ENCODE data around the gene VAPB. TPM values are rescaled to one million over a fixed set of nuclear protein-coding genes. Genes with fewer than 3 reads are reported as not detected.

The VAPB gene
- total and polyA plus RNA-seq, 2 donors from 2014 or later, result 49.3 to 60.4 TPM

GRCh38 chr20:58446960-58447265, 57.9 kb downstream of the VAPB start:
- H3K27me3 ChIP-seq (ENCODE audit: control insufficient read depth, insufficient read depth, low read length), result no peaks in the 10 kb centered on the region
- no peak for FAIRE-seq
- peaks cover 0 to 5% (median 3%) of the 10 kb centered on the region in 3 donors for H3K4me1 ChIP-seq (ENCODE audit: control insufficient read depth in 2 of 3, insufficient read depth in 2 of 3, low read depth in 1 of 3, low read length in 3 of 3)
- H3K9me3 ChIP-seq (ENCODE audit: control insufficient read depth in 2 of 3, insufficient read depth in 1 of 3, low read length in 3 of 3), result no peaks in the 10 kb centered on the region
- no peak overlapping the region for H3K4me3 ChIP-seq (ENCODE audit: low read length in 3 of 3)
- no peak overlapping the region for H3K27ac ChIP-seq (ENCODE audit: low read depth in 2 of 2, low read length in 2 of 2)
- TF ChIP-seq, protein P1, sequence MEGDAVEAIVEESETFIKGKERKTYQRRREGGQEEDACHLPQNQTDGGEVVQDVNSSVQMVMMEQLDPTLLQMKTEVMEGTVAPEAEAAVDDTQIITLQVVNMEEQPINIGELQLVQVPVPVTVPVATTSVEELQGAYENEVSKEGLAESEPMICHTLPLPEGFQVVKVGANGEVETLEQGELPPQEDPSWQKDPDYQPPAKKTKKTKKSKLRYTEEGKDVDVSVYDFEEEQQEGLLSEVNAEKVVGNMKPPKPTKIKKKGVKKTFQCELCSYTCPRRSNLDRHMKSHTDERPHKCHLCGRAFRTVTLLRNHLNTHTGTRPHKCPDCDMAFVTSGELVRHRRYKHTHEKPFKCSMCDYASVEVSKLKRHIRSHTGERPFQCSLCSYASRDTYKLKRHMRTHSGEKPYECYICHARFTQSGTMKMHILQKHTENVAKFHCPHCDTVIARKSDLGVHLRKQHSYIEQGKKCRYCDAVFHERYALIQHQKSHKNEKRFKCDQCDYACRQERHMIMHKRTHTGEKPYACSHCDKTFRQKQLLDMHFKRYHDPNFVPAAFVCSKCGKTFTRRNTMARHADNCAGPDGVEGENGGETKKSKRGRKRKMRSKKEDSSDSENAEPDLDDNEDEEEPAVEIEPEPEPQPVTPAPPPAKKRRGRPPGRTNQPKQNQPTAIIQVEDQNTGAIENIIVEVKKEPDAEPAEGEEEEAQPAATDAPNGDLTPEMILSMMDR (IDR thresholded peaks at IDR 0.05; ENCODE audit: borderline replicate concordance, extremely low read depth, insufficient read depth), result no peak
- peaks cover 0 to 5% (median 4%) of the 10 kb centered on the region in 3 donors for H3K36me3 ChIP-seq (ENCODE audit: control insufficient read depth in 2 of 3, insufficient read depth in 3 of 3, low read length in 3 of 3)
- no peak overlapping the region for H3K9ac ChIP-seq (ENCODE audit: low read length in 3 of 3)
- no peak for DNase-seq
- intact Hi-C loops (cut with DNase I), result no loop called here

DNA sequence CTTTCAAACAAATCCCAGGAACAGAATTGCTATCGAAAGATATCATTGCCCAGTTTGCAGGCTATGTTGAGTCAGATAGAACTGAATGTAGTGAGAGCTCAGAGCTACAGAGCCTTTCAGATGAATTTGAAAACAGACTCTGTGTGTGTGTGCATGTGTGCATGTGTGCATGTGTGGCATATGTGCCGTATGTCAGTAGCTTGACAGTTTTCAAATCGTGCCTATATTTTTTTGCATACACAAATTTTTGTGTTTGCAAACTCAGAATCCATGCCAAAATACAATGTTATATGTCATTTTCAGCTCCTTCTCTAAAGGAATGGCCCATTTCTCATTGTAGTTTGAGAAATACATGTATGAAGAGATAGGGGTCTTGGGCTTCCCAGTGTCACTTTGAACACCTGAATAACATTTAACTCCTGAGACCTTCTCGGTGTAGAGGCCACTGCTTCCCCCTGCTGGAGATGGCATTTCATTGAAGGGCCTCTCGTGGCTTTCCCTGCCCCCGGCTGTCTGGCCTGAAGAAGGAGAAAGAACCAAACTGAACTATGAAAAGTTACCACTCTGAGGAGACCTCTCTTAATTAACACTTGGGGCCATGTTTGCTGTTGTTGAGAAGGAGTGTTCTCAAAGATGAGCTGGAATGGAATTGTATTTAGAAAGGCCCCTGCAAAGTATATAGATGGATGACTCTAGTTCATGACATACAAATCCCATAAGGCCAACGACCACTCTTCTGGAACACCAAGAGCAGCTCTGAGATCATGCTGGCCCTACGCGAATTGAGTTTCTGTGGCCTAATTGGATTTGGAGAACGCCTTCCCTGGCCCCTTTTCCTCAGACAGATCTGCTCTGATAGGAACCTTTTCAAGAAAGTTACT, 58.7 kb downstream of the VAPB start:
- Histone ChIP-seq H3K27me3 (ENCODE audit: control insufficient read depth, insufficient read depth, low read length) (no peaks in the 10 kb centered on the region), H3K4me3 (ENCODE audit: low read length in 3 of 3) (no peak overlapping the region), H3K9ac (ENCODE audit: low read length in 3 of 3) (no peak overlapping the region), H3K9me3 (ENCODE audit: control insufficient read depth in 2 of 3, insufficient read depth in 1 of 3, low read length in 3 of 3) (no peaks in the 10 kb centered on the region), H3K4me1 (ENCODE audit: control insufficient read depth in 2 of 3, insufficient read depth in 2 of 3, low read depth in 1 of 3, low read length in 3 of 3) (peaks cover 0 to 5% (median 3%) of the 10 kb centered on the region in 3 donors), H3K36me3 (ENCODE audit: control insufficient read depth in 2 of 3, insufficient read depth in 3 of 3, low read length in 3 of 3) (peaks cover 0 to 4% (median 3%) of the 10 kb centered on the region in 3 donors), H3K27ac (ENCODE audit: low read depth in 2 of 2, low read length in 2 of 2) (no peak overlapping the region)
- TF ChIP-seq, protein P1 (IDR thresholded peaks at IDR 0.05; ENCODE audit: borderline replicate concordance, extremely low read depth, insufficient read depth), result peak; percentile 54
- peak in 3 of 5 donors; percentile 51 to 58 (median 53) for DNase-seq
- intact Hi-C loops (cut with DNase I), result no loop called here
- FAIRE-seq, result no peak

GRCh38 chr20:58448958-58449357, 59.9 kb downstream of the VAPB start:
- Histone ChIP-seq H3K27ac (ENCODE audit: low read depth in 2 of 2, low read length in 2 of 2) (no peak overlapping the region), H3K9ac (ENCODE audit: low read length in 3 of 3) (no peak overlapping the region), H3K9me3 (ENCODE audit: control insufficient read depth in 2 of 3, insufficient read depth in 1 of 3, low read length in 3 of 3) (no peaks in the 10 kb centered on the region), H3K36me3 (ENCODE audit: control insufficient read depth in 2 of 3, insufficient read depth in 3 of 3, low read length in 3 of 3) (peaks cover 0 to 4% (median 2%) of the 10 kb centered on the region in 3 donors), H3K4me1 (ENCODE audit: control insufficient read depth in 2 of 3, insufficient read depth in 2 of 3, low read depth in 1 of 3, low read length in 3 of 3) (peaks cover 0 to 5% (median 3%) of the 10 kb centered on the region in 3 donors), H3K4me3 (ENCODE audit: low read length in 3 of 3) (no peak overlapping the region), H3K27me3 (ENCODE audit: control insufficient read depth, insufficient read depth, low read length) (no peaks in the 10 kb centered on the region)
- intact Hi-C loops (cut with DNase I), result no loop called here
- TF ChIP-seq, protein P1 (IDR thresholded peaks at IDR 0.05; ENCODE audit: borderline replicate concordance, extremely low read depth, insufficient read depth), result no peak
- FAIRE-seq (no peak), DNase-seq (no peak)
